Mesenchymal stem cell (in vitro differentiated cells and primary cell): ENCODE measurements around the gene FYN.
A peak's percentile ranks its signal among the peaks of the same experiment; 100 is the strongest.

Experiments
- DNase-seq: peaks from one replicate; pipeline ENCODE4 v3.0.0-alpha.2; 2013
- H2AFZ ChIP-seq: one replicate; pipeline ENCODE4 v1.6.1; 2013; ENCODE audit warnings: low read depth, mild to moderate bottlenecking, control low read depth, inconsistent platforms, low read length, moderate library complexity
- H2AK5ac ChIP-seq: 2 replicates; pipeline ENCODE4 v1.6.1; 2013; ENCODE audit warnings: low read length, moderate library complexity, mild to moderate bottlenecking, inconsistent platforms; ENCODE audit not compliant: severe bottlenecking
- H2BK120ac ChIP-seq: one replicate; pipeline ENCODE4 v1.6.1; 2013; ENCODE audit warnings: low read depth, mild to moderate bottlenecking, inconsistent platforms, low read length, moderate library complexity
- H2BK12ac ChIP-seq, 2 experiments: one replicate each; pipeline ENCODE4 v1.6.1; 2013; ENCODE audit warnings: inconsistent platforms in 2 of 2, low read length in 2 of 2, mild to moderate bottlenecking in 2 of 2, moderate library complexity in 2 of 2, control low read depth in 1 of 2
- H2BK15ac ChIP-seq: one replicate; pipeline ENCODE4 v1.6.1; 2013; ENCODE audit warnings: mild to moderate bottlenecking, low read depth, inconsistent platforms; ENCODE audit not compliant: poor library complexity, severe bottlenecking
- H2BK5ac ChIP-seq: 2 replicates; pipeline ENCODE4 v1.6.1; 2013; ENCODE audit warnings: low read depth, mild to moderate bottlenecking, low read length, control low read depth, inconsistent platforms; ENCODE audit not compliant: poor library complexity, severe bottlenecking
- H3K14ac ChIP-seq, 2 experiments: one replicate each; pipeline ENCODE4 v1.6.1; 2013; ENCODE audit warnings: inconsistent platforms in 2 of 2, low read length in 2 of 2, control low read depth in 1 of 2, mild to moderate bottlenecking in 1 of 2, moderate library complexity in 1 of 2
- H3K18ac ChIP-seq, 2 experiments: one replicate each; pipeline ENCODE4 v1.6.1; 2013; ENCODE audit warnings: inconsistent platforms in 2 of 2, low read length in 2 of 2, control low read depth in 1 of 2, low read depth in 1 of 2, mild to moderate bottlenecking in 1 of 2
- H3K23ac ChIP-seq, 2 experiments: one replicate each; pipeline ENCODE4 v1.6.1; 2013; ENCODE audit warnings: inconsistent platforms in 2 of 2, low read length in 2 of 2, mild to moderate bottlenecking in 2 of 2, moderate library complexity in 2 of 2, control low read depth in 1 of 2
- H3K27ac ChIP-seq: 2 replicates; pipeline ENCODE4 v1.5.1; 2013; ENCODE audit warnings: mild to moderate bottlenecking, moderate library complexity, low read length, control low read depth, inconsistent platforms; ENCODE audit not compliant: poor library complexity, severe bottlenecking
- H3K27me3 ChIP-seq, 2 experiments: 2 replicates each; pipeline versions ENCODE4 v1.6.1 to v1.7.0; 2013; ENCODE audit warnings: low read length in 2 of 2, mild to moderate bottlenecking in 2 of 2, moderate library complexity in 2 of 2, control low read depth in 1 of 2, inconsistent platforms in 1 of 2; ENCODE audit not compliant: control insufficient read depth in 1 of 2, insufficient read depth in 1 of 2
- H3K36me3 ChIP-seq, 2 experiments: 2 replicates each; pipeline versions ENCODE4 v1.6.1 to v1.7.0; 2013; ENCODE audit warnings: low read length in 2 of 2, control low read depth in 1 of 2, inconsistent platforms in 1 of 2, low read depth in 1 of 2, mild to moderate bottlenecking in 1 of 2; ENCODE audit not compliant: insufficient read depth in 2 of 2, control insufficient read depth in 1 of 2
- H3K4ac ChIP-seq, 2 experiments: one replicate each; pipeline ENCODE4 v1.6.1; 2013; ENCODE audit warnings: inconsistent platforms in 2 of 2, low read length in 2 of 2, mild to moderate bottlenecking in 2 of 2, moderate library complexity in 2 of 2, control low read depth in 1 of 2, low read depth in 1 of 2
- H3K4me1 ChIP-seq: 2 replicates; pipeline ENCODE4 v1.6.1; 2013; ENCODE audit warnings: low read depth, low read length, control low read depth; ENCODE audit not compliant: control insufficient read depth, insufficient read depth
- H3K4me2 ChIP-seq: 2 replicates; pipeline ENCODE4 v1.6.1; 2013; ENCODE audit warnings: low read length, mild to moderate bottlenecking, inconsistent platforms; ENCODE audit not compliant: poor library complexity, severe bottlenecking
- H3K4me3 ChIP-seq, 2 experiments: 2 replicates each; pipeline versions ENCODE4 v1.5.1 to v1.7.0; 2013; ENCODE audit warnings: low read length in 2 of 2, mild to moderate bottlenecking in 2 of 2, control low read depth in 1 of 2, low read depth in 1 of 2; ENCODE audit not compliant: insufficient read depth in 1 of 2
- H3K79me1 ChIP-seq: replicated peaks from 2 replicates; pipeline ENCODE4 v1.6.1; 2013; ENCODE audit warnings: mild to moderate bottlenecking, control low read depth, low read length, inconsistent platforms; ENCODE audit not compliant: poor library complexity, severe bottlenecking
- H3K9ac ChIP-seq: 2 replicates; pipeline ENCODE4 v1.7.0; 2013; ENCODE audit warnings: mild to moderate bottlenecking, low read length, moderate library complexity
- H3K9me3 ChIP-seq: 2 replicates; pipeline ENCODE4 v1.7.0; 2013; ENCODE audit warnings: mild to moderate bottlenecking, low read length; ENCODE audit not compliant: control insufficient read depth
- H4K8ac ChIP-seq: one replicate; pipeline ENCODE4 v1.6.1; 2013; ENCODE audit warnings: inconsistent platforms, mild to moderate bottlenecking, low read length, moderate library complexity
- H4K91ac ChIP-seq: one replicate; pipeline ENCODE4 v1.6.1; 2013; ENCODE audit warnings: mild to moderate bottlenecking, low read length, inconsistent platforms
- WGBS: methylation state at CpG from one replicate; pipeline ENCODE4 v1.1.7; 2013; ENCODE audit warnings: mixed read lengths; 5-methylcytosine and 5-hydroxymethylcytosine counted together

The FYN gene

GRCh38 chr6:111722179-111722731 is 151.0 kb downstream of the FYN start:
- no peak overlapping the region for H2AK5ac ChIP-seq
- H2AFZ ChIP-seq, result no peak overlapping the region
- H2BK15ac ChIP-seq, result no peak overlapping the region
- peaks cover 2% of the 10 kb centered on the region for H3K4me1 ChIP-seq
- no peak overlapping the region for H2BK5ac ChIP-seq
- no peak overlapping the region for H3K4me2 ChIP-seq
- no peaks in the 10 kb centered on the region for H3K9me3 ChIP-seq
- H3K27ac ChIP-seq, result no peak overlapping the region
- no peak overlapping the region for H3K18ac ChIP-seq
- WGBS, result 100% methylated on average over 1 of the region's 3 CpGs
- H4K8ac ChIP-seq, result no peak overlapping the region
- no peaks in the 10 kb centered on the region for H3K27me3 ChIP-seq
- H3K36me3 ChIP-seq, result peaks cover 5 to 34% of the 10 kb centered on the region in 2 experiments
- H3K79me1 ChIP-seq, result peaks cover 14% of the 10 kb centered on the region
- H4K91ac ChIP-seq, result no peak overlapping the region
- no peak overlapping the region for H3K4ac ChIP-seq
- no peak overlapping the region for H2BK12ac ChIP-seq
- H3K23ac ChIP-seq, result no peak overlapping the region
- H3K4me3 ChIP-seq, result no peak overlapping the region
- peak; percentile 55 for DNase-seq
- no peak overlapping the region for H2BK120ac ChIP-seq
- no peak overlapping the region for H3K14ac ChIP-seq
- H3K9ac ChIP-seq, result peak overlapping the region; percentile 48

DNA sequence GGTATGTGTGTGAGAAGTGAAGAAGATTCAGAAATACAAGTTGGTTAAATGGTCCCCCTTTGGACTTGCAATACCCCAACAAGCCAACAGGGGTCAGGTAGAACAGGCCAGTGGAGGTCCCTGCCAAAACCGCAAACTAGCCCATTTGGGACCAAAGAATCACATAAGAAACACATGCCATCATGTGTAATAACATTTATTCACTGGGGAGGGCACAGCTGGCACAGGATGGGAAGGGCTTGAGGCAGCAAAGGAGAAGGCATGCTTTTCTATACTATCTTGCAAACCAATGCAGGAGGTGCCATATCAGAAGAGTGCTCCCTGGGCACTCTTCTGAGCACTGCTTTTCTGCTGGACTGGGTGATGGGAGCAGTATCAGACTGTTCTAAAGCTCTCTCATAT is 151.5 kb downstream of the FYN start:
- no peak overlapping the region for H3K27ac ChIP-seq
- no peak overlapping the region for H3K4me3 ChIP-seq
- H2BK120ac ChIP-seq, result no peak overlapping the region
- no peak overlapping the region for H4K91ac ChIP-seq
- H3K36me3 ChIP-seq, result peaks cover 5 to 34% of the 10 kb centered on the region in 2 experiments
- H4K8ac ChIP-seq, result no peak overlapping the region
- no peak for DNase-seq
- H3K14ac ChIP-seq, result no peak overlapping the region
- H2BK5ac ChIP-seq, result no peak overlapping the region
- H3K4ac ChIP-seq, result no peak overlapping the region
- no peaks in the 10 kb centered on the region for H3K27me3 ChIP-seq
- no peak overlapping the region for H2AK5ac ChIP-seq
- no peak overlapping the region for H2BK12ac ChIP-seq
- H3K9ac ChIP-seq, result peak overlapping the region; percentile 48
- no peaks in the 10 kb centered on the region for H3K9me3 ChIP-seq
- H3K4me2 ChIP-seq, result no peak overlapping the region
- no peak overlapping the region for H3K23ac ChIP-seq
- H2BK15ac ChIP-seq, result peak overlapping the region; percentile 71
- H3K4me1 ChIP-seq, result peaks cover 2% of the 10 kb centered on the region
- H3K18ac ChIP-seq, result no peak overlapping the region
- WGBS, result 67% methylated on average over 1 of the region's 1 CpG
- no peak overlapping the region for H2AFZ ChIP-seq
- H3K79me1 ChIP-seq, result peaks cover 11% of the 10 kb centered on the region

GRCh38 chr6:111720931-111721496 is 152.2 kb downstream of the FYN start:
- Histone ChIP-seq H3K18ac (no peak overlapping the region), H3K4me1 (peaks cover 2% of the 10 kb centered on the region), H3K4ac (no peak overlapping the region), H3K9me3 (no peaks in the 10 kb centered on the region), H2AK5ac (no peak overlapping the region), H3K23ac (no peak overlapping the region), H3K79me1 (peaks cover 8% of the 10 kb centered on the region), H4K8ac (peak overlapping the region; percentile 50), H3K27me3 (no peaks in the 10 kb centered on the region), H2BK15ac (no peak overlapping the region), H3K4me3 (no peak overlapping the region), H3K36me3 (peaks cover 5 to 31% of the 10 kb centered on the region in 2 experiments), H2BK120ac (no peak overlapping the region), H3K27ac (no peak overlapping the region), H2BK12ac (no peak overlapping the region), H3K9ac (no peak overlapping the region), H2BK5ac (no peak overlapping the region), H3K4me2 (no peak overlapping the region), H2AFZ (no peak overlapping the region), H3K14ac (no peak overlapping the region), H4K91ac (no peak overlapping the region)
- WGBS, result 97% methylated on average over 12 of the region's 12 CpGs
- DNase-seq, result no peak

- no peak overlapping the region for H3K4ac ChIP-seq
- H3K18ac ChIP-seq, result no peak overlapping the region
- H4K91ac ChIP-seq, result no peak overlapping the region
- H2AK5ac ChIP-seq, result no peak overlapping the region
- H3K23ac ChIP-seq, result no peak overlapping the region
- H3K27ac ChIP-seq, result no peak overlapping the region
- DNase-seq, result no peak
- H3K4me2 ChIP-seq, result no peak overlapping the region
- no peak overlapping the region for H2BK5ac ChIP-seq
- H3K14ac ChIP-seq, result no peak overlapping the region
- H3K79me1 ChIP-seq, result peaks cover 8% of the 10 kb centered on the region
- no peak overlapping the region for H4K8ac ChIP-seq
- H3K27me3 ChIP-seq, result no peaks in the 10 kb centered on the region
- no peak overlapping the region for H3K4me3 ChIP-seq
- no peak overlapping the region for H2AFZ ChIP-seq
- H2BK120ac ChIP-seq, result no peak overlapping the region
- peaks cover 2% of the 10 kb centered on the region for H3K4me1 ChIP-seq
- H2BK15ac ChIP-seq, result no peak overlapping the region
- no peaks in the 10 kb centered on the region for H3K9me3 ChIP-seq
- WGBS, result 90% methylated on average over 2 of the region's 3 CpGs
- H3K9ac ChIP-seq, result peak overlapping the region; percentile 12
- H2BK12ac ChIP-seq, result no peak overlapping the region
- peaks cover 10 to 47% of the 10 kb centered on the region in 2 experiments for H3K36me3 ChIP-seq
These were observed 154.3 kb downstream of the FYN start for GRCh38 chr6:111718990-111719389.
